ENCODE results near the gene UGGT2. TPM values are rescaled to one million over a fixed set of nuclear protein-coding genes. Genes with fewer than 3 reads are reported as not detected.
A peak's percentile ranks its signal among the peaks of the same experiment; 100 is the strongest.

The UGGT2 gene
- total RNA-seq, 2 donors from 2014 or later: 37.2 to 40.9 TPM

- H3K9me3 Mint-ChIP-seq: no peaks in the 10 kb centered on the region
- WGBS, 2 experiments (ENCODE audit: insufficient coverage in 1 of 2, insufficient read length in 1 of 2): 1 to 3% methylated on average over 6 to 35 of the region's 35 CpGs
- Histone ChIP-seq H3K9me3 (ENCODE audit: control insufficient read depth, low read length) (no peaks in the 10 kb centered on the region), H3K27me3 (ENCODE audit: control insufficient read depth, insufficient read depth, low read length, poor library complexity, severe bottlenecking) (peaks cover 67% of the 10 kb centered on the region), H3K27ac (ENCODE audit: low read depth, low read length) (no peak within 1 kb of the TSS), H3K4me3 (ENCODE audit: low read length) (peak within 1 kb of the TSS; percentile 75), H3K36me3 (ENCODE audit: control insufficient read depth, insufficient read depth, low read length) (no peaks in the 10 kb centered on the region), H3K9ac (ENCODE audit: extremely low read depth, low read length, poor library complexity, severe bottlenecking) (no peak within 1 kb of the TSS), H3K4me1 (ENCODE audit: control insufficient read depth, insufficient read depth, low read length) (peaks cover 9% of the 10 kb centered on the region)
- no peaks in the 10 kb centered on the region for H3K36me3 Mint-ChIP-seq (ENCODE audit: low read depth)
- peak within 1 kb of the TSS; percentile 64 for H3K4me3 Mint-ChIP-seq
- DNase-seq: peak; percentile 88
- TF ChIP-seq CTCF (conservative IDR thresholded peaks at IDR 0.05): no peak
- H3K27me3 Mint-ChIP-seq (ENCODE audit: insufficient read depth): peaks cover 69% of the 10 kb centered on the region
- no peak within 1 kb of the TSS for H3K27ac Mint-ChIP-seq
- peaks cover 25% of the 10 kb centered on the region for H3K4me1 Mint-ChIP-seq
Measured at GRCh38 chr13:96089749-96090239, 36.6 kb upstream of the UGGT2 start, which contains the start of gene HS6ST3. HS6ST3 (plus strand) TSS chr13:96090107.

- Histone ChIP-seq H3K36me3 (ENCODE audit: control insufficient read depth, insufficient read depth, low read length) (no peaks in the 10 kb centered on the region), H3K27me3 (ENCODE audit: control insufficient read depth, insufficient read depth, low read length, poor library complexity, severe bottlenecking) (peaks cover 61% of the 10 kb centered on the region), H3K9me3 (ENCODE audit: control insufficient read depth, low read length) (no peaks in the 10 kb centered on the region), H3K4me1 (ENCODE audit: control insufficient read depth, insufficient read depth, low read length) (peaks cover 9% of the 10 kb centered on the region), H3K9ac (ENCODE audit: extremely low read depth, low read length, poor library complexity, severe bottlenecking) (no peak overlapping the region), H3K27ac (ENCODE audit: low read depth, low read length) (no peak overlapping the region), H3K4me3 (ENCODE audit: low read length) (peak overlapping the region; percentile 75)
- Mint-ChIP-seq H3K4me3 (peak overlapping the region; percentile 60), H3K27me3 (ENCODE audit: insufficient read depth) (peaks cover 62% of the 10 kb centered on the region), H3K4me1 (peaks cover 27% of the 10 kb centered on the region), H3K27ac (no peak overlapping the region), H3K9me3 (no peaks in the 10 kb centered on the region), H3K36me3 (ENCODE audit: low read depth) (no peaks in the 10 kb centered on the region)
- DNase-seq: no peak
- TF ChIP-seq CTCF (conservative IDR thresholded peaks at IDR 0.05): no peak
- 77 to 100% methylated on average over 2 to 4 of the region's 4 CpGs for WGBS, 2 experiments (ENCODE audit: insufficient coverage in 1 of 2, insufficient read length in 1 of 2)
Measured at GRCh38 chr13:96089139-96089538, 35.9 kb upstream of the UGGT2 start.

- H3K4me3 Mint-ChIP-seq: no peak overlapping the region
- no peaks in the 10 kb centered on the region for H3K36me3 ChIP-seq (ENCODE audit: control insufficient read depth, insufficient read depth, low read length)
- H3K9ac ChIP-seq (ENCODE audit: extremely low read depth, low read length, poor library complexity, severe bottlenecking): no peak overlapping the region
- no peaks in the 10 kb centered on the region for H3K36me3 Mint-ChIP-seq (ENCODE audit: low read depth)
- no peak for TF ChIP-seq CTCF (conservative IDR thresholded peaks at IDR 0.05)
- no peak overlapping the region for H3K27ac ChIP-seq (ENCODE audit: low read depth, low read length)
- peaks cover 37% of the 10 kb centered on the region for H3K27me3 ChIP-seq (ENCODE audit: control insufficient read depth, insufficient read depth, low read length, poor library complexity, severe bottlenecking)
- peaks cover 43% of the 10 kb centered on the region for H3K27me3 Mint-ChIP-seq (ENCODE audit: insufficient read depth)
- peaks cover 34% of the 10 kb centered on the region for H3K4me1 Mint-ChIP-seq
- 89 to 100% methylated on average over 1 of the region's 1 CpG for WGBS, 2 experiments (ENCODE audit: insufficient coverage in 1 of 2, insufficient read length in 1 of 2)
- H3K4me1 ChIP-seq (ENCODE audit: control insufficient read depth, insufficient read depth, low read length): peaks cover 9% of the 10 kb centered on the region
- H3K9me3 ChIP-seq (ENCODE audit: control insufficient read depth, low read length): no peaks in the 10 kb centered on the region
- no peak overlapping the region for H3K4me3 ChIP-seq (ENCODE audit: low read length)
- no peak overlapping the region for H3K27ac Mint-ChIP-seq
- DNase-seq: no peak
- no peaks in the 10 kb centered on the region for H3K9me3 Mint-ChIP-seq
Measured at GRCh38 chr13:96086736-96087135, 33.5 kb upstream of the UGGT2 start.

Data from endodermal cell (in vitro differentiated cells).